Activated gamma-delta T cell treated with Interleukin-2 at 50 U/mL for 16 hours (primary cell): Measurements from ENCODE around the gene BEAN1.
A peak's percentile ranks its signal among the peaks of the same experiment; 100 is the strongest.

Experiments used
- DNase-seq: peaks from one replicate; pipeline ENCODE4 v3.0.0-alpha.2; 2020

The BEAN1 gene

DNA sequence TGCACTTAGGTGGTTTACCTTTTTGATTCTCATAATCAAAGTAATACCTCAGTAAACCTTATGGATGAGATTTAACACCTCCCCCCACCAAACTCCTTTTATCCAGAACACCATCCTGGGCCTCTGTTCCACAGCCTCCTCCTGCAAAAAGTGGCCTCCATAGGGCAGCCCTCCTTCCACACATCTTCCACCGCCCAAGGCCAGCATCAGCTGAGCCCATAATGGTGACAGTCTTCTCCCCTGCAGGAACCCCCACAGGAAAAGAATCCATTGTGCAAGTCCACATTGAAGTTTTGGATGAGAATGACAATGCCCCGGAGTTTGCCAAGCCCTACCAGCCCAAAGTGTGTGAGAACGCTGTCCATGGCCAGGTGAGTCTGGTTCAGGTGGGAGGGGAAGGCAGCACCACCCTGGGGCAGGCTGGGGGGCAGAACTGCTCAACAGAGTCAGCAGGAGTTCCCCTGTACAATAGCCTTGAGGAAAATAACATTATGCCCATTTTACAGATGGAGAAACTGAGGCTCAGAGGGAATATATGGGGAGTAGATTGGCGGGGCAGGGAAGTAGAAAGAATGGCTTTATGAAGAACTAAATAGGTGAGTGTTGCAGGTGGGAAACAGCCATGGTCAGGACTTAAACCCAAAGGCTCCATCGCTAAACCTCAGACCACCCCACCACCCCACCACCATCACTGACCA, 29.2 kb upstream of the BEAN1 start:
- DNase-seq, result no peak

DNA sequence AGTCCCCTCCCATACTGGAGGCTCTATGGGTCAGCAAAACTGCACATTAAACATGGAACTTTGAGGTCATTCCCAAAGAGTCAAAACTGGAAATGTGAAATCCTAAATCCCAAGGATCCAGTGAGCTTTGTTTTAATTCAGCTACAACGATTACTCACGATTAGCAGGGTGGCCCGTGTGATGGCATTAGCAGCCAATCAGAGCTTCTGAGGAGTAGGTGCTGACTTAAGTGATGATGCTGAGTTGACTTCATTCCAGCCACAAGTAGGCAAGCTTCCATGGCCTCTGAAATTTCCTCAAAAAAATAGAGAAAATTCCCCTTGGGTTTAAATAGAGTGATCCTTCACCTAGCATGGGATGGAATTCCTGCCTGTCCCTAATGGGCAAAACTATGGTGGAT, 28.1 kb upstream of the BEAN1 start:
- DNase-seq, result no peak

DNA sequence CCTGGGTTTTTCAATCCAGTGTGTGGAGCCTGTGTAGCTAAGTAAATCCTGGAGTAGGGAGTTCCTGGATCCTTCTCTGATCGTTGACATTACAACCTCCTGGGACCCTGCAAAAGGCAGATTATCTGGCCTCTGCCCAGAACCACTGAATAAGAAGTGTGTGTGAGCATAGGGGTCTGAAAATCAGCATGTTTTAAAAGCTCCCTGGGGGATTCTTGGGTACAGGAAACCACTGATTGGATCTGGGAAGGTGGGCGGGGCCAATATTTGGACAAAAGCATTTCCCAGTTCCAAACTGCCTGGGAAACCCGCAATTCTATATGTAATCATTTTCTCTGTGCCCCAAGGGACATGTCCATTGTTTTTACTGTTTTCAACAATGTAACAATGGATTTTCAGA, 27.2 kb upstream of the BEAN1 start:
- no peak for DNase-seq

DNA sequence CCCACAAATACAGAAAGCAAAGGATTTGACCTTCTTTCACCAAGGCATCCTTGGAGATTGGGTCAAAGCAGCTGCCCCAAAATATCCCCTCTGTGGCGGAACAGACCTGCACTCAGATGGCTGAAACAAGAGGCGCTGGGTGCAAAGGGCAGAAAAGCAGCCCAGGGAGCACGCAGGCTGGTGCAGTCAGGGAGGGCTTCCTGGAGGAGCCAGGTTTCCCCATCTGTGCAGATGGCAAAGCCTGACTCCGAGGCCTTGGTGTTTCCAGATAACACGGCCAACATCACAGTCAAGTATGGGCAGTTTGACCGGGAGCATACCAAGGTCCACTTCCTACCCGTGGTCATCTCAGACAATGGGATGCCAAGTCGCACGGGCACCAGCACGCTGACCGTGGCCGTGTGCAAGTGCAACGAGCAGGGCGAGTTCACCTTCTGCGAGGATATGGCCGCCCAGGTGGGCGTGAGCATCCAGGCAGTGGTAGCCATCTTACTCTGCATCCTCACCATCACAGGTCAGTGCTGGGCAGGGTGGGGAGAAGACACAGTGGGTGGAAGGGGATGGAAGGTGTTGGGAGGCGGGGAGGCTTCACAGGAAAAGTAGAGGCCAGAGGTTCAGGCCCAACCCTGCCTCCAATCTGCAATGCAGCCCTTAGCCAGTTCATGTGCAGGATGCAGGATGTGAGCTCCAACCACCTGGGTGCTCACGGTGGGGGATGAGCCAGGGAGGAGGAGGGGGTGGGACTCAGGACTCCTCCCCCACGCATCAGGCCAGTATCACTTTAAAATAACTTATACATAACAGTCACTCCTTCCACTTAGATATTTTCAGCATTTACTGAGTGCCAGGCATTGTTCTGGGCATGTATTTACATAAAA, 26.4 kb upstream of the BEAN1 start:
- no peak for DNase-seq

DNA sequence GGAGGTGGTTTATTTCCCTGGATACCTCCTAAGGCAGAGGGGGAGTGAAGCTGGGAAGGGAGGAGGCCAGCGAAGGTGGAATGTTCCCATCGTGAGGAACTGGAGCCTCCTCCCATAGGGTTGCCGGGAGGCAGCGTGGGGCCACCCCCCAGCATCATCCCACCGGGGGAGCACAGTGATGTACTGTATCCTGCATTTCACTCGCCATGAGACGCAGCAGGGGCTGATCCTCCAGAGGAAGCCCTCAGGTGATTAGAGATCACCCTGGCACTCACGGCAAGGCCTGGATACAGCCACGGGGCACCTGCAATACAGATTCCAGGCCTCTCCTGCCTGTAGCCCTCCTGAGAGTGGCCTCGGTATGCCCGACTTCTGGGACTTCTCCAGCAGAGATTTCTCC, 25.5 kb upstream of the BEAN1 start:
- DNase-seq, result no peak

DNA sequence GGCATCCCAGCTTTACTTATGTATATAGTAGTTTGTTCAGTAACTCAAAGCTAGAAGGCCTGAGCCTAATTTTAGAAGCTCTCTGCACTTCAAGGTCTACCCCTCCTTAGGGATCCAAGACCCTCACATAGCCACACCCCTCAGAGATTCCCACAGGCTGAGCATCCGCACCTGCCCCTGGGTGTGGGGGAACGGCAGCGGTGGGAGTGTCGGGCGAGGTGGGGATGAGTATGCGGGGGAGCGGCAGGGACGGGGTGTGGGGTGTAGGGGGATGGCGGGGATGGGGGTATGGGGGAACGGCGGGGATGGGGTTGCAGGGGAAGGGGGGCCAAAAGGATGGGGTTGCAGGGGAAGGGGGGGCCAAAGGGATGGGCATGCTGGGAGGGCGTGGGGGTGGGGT, 24.9 kb upstream of the BEAN1 start:
- DNase-seq, result no peak

DNA sequence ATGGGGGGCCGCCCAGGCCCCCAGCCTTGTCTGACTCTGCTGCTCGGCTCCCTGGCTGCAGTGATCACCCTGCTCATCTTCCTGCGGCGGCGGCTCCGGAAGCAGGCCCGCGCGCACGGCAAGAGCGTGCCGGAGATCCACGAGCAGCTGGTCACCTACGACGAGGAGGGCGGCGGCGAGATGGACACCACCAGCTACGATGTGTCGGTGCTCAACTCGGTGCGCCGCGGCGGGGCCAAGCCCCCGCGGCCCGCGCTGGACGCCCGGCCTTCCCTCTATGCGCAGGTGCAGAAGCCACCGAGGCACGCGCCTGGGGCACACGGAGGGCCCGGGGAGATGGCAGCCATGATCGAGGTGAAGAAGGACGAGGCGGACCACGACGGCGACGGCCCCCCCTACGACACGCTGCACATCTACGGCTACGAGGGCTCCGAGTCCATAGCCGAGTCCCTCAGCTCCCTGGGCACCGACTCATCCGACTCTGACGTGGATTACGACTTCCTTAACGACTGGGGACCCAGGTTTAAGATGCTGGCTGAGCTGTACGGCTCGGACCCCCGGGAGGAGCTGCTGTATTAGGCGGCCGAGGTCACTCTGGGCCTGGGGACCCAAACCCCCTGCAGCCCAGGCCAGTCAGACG, 24.4 kb upstream of the BEAN1 start:
- DNase-seq, result no peak

DNA sequence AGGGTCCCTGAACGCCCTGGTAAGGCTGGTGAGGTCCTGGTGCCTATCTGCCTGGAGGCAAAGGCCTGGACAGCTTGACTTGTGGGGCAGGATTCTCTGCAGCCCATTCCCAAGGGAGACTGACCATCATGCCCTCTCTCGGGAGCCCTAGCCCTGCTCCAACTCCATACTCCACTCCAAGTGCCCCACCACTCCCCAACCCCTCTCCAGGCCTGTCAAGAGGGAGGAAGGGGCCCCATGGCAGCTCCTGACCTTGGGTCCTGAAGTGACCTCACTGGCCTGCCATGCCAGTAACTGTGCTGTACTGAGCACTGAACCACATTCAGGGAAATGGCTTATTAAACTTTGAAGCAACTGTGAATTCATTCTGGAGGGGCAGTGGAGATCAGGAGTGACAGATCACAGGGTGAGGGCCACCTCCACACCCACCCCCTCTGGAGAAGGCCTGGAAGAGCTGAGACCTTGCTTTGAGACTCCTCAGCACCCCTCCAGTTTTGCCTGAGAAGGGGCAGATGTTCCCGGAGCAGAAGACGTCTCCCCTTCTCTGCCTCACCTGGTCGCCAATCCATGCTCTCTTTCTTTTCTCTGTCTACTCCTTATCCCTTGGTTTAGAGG, 23.5 kb upstream of the BEAN1 start:
- no peak for DNase-seq

DNA sequence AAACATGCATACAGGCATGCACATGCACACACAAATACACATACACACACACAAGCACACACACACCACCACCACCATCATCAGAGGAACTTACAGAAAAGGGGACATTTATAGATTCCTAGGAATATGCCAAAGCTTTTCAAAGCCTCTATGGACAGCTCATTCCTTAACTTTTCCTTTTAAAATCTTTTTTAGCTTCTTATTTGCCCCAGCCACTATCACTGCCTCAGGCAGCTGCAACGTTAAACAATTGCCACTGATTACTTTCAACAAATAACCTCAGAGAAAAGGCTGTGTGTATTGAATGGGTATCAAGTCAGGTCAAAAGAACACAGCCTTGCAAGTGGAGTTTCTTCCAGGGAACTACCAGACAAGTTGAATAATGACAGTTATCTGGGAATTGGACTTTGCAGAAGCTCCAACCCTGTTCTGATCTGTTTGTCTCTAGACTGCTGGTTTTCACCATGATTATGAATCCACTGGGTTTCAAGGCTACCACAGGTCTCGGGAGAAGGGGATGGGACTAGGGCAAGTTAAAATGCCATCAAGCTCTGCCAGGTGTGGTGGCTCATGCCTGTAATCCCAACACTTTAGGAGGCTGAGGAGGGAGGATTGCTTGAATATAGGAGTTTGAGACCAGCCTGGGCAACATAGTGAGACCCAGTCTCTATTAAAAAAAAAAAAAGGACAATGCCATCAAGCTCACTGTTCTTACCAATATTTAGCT, 21.9 kb upstream of the BEAN1 start:
- DNase-seq, result no peak

DNA sequence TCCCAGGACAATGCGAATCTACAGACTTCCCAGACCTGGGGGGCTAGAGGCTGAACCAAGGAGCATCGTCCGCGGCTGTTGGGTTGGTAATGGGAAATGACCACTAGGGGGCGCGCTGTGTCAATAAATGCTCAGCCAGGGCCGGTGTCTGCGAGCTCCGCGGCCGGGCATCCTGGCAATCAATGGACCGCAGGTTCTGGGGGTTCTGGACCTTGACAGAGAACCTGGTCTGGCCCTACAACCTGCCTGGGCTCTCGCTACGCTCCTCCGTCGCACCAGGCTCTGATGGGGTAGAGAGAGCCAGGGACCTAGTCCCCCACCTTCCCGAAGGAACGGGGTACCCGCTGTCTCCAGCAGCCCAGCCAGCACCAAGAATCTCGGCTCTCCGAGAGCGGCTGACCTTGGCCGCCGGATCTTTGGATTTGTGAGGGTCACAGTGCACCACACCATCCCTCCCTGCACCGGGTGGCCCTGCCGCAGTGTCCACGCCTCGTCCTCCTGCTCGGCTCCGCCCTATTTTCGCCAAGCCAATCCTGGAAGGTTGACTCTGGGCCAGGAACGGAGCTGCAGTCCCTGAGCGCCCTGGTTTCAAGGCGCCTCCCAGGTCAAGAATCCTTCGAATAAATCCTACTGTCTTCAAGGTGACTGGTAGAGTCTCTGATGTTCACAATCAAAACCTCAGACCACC, 20.4 kb upstream of the BEAN1 start:
- peak; percentile 92 for DNase-seq

DNA sequence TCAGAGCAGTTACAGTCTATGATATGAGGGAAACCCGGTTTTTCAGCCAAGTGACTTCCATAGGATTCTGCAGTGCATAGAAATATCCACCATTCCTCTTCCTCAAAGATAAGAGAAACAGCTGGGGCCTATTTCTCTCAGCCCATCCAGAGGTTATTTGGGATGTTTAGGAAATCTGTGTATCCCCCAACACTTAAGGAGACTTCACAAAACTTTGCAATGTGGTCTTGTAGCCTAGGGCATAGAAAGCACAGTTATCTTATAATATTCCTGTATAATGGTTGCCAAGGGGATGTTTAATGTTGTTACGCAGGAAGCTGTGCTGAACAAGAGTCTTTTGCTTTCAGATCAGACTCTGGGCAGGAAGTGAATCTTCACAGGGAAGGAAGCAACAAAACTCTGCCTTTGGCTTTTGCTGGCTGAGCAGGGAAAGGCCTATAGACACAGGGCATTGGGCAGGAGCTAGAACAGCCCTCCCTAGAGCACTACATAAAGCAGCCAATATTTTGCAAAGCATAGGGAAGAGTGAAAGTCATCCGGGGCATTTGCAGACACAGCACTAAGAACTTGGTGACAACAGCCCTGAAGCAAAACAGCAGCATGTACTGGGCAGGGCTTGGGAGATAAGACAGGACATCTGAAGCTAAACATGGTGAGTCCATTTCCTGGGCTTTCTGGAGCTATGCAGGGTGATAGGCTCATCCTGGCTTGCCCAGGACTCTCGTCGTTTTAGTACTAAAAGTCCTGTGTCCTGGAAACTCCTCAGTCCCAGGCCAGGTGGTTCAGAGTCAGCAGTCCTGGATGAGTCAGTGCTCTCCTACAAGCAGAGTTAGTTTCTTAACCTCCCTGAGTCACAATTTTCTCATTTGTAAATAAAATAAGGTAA, 18.7 kb upstream of the BEAN1 start:
- DNase-seq, result no peak

DNA sequence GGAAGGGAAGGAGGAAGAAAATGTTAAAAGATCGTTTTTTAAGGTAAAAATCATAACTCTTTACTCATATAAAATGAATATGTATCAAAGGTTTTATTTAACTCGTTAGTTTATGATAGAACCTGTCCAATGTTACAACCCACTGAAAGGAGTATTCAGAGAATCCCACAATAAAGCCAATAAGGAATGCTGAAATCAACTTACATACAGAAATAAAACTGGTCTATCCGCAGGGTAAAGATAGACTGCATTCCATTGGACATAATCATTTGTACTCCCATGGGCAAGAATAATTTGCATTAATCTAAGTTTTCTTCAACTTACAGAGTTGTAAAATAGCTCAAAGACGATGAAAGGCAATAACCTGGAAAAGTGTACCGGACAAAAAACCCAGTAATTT, 17.9 kb upstream of the BEAN1 start:
- no peak for DNase-seq

DNA sequence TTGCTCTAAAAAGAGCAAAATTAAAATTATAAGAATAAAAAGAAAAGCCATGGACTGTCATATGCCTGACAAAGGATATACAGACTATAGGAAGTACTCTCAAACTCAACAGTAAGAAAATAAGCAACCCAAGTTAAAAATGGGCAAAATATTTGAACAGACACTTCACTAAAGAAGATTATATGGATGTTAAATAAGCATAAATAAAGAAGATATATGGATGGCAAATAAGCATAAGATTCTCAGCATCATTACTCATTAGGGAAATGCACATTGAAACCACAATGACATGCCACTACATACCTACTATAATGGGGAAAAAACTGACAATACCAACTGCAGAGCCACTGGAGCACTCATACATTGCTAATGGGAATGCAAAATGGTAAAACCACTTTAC, 14.9 kb upstream of the BEAN1 start:
- DNase-seq, result no peak

DNA sequence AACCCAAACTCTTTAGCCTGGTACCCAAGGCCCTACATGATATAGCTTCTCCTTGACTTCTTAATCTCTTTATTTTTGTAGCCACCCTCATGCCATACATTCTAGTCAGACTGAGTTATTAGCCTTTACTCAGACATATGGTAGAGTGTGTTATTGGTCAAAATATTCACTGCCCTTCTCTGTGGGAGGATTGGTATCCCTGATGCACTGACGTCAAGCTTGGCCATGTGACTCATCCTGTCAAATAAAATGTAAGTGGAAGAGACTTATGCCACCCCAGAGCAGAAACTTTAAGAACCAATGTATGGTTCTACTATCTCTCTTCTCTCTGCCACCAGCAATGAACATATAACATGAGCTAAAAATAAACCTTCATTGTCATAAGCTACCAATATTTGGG, 12.2 kb upstream of the BEAN1 start:
- no peak for DNase-seq

DNA sequence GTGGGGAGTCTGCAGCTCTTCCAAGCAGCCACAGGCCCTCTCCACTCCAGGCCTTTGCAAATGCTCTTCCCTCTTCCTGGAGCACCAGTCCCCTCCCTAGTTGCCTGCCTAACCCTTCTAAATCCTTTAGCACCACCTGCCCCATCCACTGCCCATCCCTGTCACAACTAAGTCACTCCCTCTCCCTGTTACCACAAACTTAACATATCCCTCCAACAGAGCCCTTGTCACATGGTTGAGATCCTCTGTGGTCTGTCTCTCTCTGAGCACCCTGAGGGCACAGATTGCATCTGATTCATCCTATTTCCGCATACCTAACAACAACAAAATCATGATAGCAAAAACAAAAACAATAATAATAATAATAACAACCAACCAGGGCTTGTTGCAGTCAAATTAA, 11.0 kb upstream of the BEAN1 start:
- no peak for DNase-seq

DNA sequence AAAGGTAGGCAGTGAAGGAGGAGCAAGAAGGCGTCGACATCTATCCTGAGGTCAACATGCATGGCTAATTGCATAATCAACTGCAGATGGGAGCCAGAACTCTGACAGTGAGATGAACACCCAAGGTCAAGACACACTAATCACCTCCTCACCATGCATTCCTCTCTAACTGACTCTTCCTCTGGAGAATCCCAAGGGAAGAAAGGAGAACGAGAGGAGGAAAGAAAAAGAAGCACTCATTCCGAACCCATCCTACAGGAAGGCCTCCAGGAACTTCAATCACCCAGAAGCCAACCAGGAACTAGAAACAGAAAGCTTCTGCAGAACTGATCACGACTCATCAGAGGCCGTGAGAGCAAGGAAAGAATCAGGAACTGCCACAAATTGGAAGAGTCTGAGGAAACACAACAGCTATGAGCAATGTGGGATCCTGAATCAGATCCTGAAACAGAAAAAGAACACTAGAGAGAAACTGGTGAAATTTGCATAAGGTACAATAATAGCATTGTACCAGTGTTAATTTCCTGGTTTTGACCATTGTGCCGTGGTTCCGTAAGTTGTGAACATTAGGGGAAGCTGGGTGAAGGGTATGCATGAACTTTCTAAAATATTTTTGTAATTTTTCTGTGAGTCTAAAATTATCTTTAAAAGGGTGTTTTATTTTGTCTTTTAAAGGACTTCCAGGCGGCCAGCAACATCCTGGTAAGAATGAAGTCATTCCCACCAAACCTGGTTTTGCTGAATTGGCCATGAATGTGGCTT, 10.0 kb upstream of the BEAN1 start:
- no peak for DNase-seq

DNA sequence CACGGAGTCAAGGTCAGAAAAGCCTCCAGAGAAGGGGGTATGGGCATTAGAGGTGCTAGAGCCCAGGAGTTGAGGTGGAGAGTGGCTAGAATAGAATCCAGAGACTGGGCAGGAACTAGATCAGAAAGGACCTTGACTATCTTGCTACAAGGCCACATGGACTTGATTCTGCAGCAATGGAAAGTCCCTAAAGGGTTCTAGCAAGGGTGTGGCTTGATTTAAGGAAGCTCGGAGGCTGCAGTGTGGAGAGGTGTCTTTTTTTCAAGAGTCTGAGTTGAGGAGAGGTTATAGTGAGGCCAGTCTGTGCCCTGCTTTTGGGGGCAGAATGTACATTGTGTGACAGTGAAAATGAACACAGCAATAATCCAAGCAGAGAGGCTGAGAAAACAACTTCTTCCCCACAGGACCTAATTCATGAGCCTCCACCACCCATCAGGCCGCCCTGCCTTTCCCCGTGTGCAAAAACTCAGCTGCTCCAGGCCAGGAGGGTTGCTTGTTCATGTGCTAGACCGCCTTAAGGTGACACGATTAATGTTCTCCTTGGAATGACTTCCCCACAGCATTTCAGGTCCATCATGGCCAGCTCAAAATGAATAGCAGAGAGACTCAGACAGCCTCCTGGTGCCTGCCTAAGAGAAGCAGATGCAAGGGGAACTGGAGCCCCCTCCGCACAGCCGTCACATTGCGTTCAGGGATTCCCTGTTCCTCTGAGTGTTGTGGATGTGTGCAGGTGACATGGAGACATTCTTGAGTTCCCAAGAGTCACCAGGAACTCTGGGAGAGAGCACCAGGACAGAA, 8.7 kb upstream of the BEAN1 start:
- no peak for DNase-seq

DNA sequence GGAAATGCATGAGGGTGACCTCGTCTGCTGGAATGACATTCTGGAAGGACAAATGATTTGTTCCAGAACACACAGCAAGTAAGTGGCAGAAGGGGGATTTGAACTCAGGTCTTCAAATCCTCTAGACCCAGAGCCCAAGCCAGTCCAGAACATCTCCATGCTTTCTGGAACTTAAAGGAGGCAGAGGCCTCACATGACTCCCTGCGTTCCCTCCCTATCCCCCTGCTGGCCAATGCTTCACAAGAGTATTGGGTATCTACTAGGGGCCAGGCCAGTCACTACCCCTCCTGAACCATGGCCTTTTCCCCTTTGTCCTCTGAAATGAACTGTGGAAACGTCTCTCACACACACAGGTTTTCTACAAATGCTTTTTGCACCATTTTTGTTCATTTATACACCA, 7.6 kb upstream of the BEAN1 start:
- DNase-seq, result no peak

DNA sequence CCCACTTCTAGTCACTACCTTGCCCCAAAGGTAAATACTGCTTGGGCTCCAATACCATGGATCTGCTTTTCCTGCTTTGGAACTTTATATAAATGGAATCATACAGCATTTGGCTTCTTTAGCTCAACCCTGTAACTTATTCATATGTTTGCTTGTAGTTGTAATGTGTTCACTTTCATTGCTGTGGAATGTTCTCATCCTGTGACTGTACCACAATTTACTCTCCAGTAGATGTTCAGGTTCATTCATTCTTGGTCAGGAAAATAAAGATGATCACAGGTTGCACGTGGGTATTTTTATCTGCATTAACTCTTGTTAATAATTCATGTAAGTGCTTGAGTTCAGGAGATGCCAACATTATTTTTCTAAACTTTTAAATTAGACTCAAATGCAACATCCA, 6.7 kb upstream of the BEAN1 start:
- DNase-seq, result no peak

DNA sequence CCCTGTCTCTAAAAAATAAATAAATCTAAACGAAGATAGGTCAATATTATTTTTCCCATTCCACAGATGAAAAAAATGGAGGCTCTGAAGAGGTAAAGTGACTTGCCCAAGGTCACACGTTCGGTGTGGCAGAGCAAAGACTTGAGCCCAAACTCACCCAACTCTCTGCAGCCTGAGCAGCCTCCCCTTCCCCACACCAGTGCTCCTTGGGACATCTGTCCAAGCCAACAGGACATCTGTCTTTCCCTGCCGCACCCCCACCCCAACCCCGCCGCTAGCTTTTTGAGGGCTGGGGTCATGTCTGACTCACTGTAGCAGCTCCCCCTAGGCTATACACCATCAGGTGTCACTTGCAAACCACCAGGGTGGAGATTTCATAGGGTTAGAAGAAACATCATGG, 5.2 kb upstream of the BEAN1 start:
- no peak for DNase-seq
